HG03108 (cell line): ENCODE data around the gene OSGEP.

Experiments
- ATAC-seq: cut with Tn5 transposase; IDR thresholded peaks from one replicate; pipeline ENCODE4 v1.9.1; 2021; ENCODE audit warnings: moderate library complexity; ENCODE audit not compliant: unreplicated experiment

The OSGEP gene

DNA sequence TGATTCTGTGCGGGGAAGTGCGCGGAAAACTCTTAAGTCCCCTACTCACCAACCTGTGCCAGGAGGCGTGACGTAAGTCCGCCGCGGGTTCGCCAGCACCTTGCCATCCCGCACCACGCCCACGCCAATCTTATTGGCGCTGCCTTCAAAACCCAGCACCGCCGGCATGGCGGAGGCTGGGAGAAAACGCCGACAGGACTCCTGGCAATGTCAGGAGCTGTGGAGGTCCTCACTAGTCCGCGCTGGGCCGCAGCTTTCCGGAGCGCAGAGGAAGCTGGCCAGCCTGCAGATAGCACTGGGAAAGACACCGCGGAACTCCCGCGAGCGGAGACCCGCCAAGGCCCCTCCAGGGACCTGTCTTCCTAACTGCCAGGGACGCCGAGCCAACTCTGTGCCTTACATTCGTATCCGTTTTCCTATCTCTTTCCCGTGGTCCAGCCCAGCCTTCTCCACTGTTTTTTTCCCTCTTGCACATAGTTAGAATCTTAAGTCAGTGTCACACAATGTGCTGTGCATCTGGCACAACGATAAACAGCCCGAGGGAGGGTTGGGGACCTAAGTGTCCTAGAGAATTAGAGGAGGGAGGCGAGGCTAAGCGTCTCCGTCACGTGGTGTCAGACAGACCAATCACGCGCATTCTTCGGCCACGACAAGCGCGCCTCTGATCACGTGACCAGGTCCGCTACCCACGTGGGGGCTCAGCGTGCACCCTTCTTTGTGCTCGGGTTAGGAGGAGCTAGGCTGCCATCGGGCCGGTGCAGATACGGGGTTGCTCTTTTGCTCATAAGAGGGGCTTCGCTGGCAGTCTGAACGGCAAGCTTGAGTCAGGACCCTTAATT, at the start of gene OSGEP, which contains the start of gene APEX1:
OSGEP (minus strand) TSS at position 297 of the 839 bp plus-strand sequence; CDS start at position 168, 129 bp downstream.
APEX1 (plus strand) TSS at position 711 of the 839 bp plus-strand sequence. CDS start 420 bp downstream, outside the sequence.
- peak; percentile 80 for ATAC-seq

DNA sequence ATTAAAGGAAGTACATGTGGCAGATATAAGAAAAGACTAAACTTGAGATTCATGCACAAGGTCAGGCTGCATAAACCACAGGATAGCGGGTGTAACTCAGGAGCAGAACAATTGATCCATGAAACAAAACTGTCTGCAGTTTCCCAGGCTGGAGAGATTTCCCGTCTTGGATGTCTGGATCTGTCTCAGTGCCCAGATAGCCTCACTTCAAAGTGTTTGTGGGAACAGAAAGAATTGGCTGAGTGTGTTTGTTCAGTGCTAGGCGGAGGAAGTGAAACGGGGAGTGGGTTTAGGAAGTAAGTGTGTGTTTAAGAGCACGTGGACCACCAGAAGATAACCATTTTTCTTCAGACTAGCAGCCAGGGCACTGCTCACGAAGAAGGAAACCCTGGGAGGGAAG, 49.3 kb upstream of the OSGEP start:
- ATAC-seq, result no peak

DNA sequence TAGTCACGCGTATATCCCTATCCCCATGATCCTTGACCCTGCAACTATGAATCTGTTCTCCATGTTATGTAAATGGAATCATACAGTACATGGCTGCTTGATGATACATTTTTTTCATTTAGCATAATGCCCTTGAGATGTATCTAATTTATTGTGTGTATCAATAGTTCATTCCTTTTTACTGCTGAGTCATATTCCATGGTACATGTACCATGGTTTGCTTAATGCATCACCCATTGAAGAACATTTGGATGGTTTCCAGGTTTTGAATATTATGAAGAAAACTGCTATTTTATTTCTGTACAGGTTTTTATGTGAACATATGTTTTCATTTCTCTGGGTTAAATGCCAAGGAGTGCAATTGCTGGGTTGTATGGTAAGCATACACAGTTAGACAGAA, 46.7 kb upstream of the OSGEP start:
- no peak for ATAC-seq

DNA sequence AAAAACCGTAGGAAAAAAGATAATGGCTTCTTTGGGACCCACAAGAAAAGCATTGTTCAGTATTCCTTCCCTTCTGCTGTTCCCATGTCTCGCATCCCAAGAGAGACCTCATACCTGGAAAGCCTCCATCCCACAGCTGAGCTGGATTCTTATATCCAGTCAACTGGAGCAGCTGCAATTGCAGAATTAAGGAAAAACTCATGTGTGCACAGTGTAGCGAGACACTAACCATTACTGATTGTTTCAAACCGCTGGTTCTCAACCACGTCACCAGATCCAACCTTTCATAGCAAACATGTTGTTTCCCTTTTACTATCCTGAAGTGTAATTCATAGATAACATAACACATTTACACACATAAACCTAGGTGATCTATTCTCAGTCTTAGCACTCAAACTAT, 45.3 kb upstream of the OSGEP start:
- ATAC-seq, result no peak

DNA sequence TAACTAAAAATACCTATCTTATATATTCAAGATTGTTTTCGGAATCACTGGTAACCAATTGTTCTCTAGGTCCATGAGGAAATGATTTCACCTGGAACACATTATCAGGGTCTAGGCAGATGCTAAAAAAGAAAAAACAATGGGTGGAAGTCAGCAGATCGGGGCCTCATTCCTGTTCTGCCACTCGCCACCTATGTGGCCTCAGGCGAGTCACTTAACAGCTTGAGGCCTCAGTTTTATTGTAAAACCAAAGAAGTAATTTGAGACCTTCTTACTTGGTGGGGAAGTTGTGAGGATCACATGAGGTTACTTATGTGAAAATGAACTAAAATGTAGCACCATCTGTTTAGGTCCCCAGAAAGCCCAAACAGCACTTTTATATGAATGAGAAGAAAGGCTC, 44.5 kb upstream of the OSGEP start:
- ATAC-seq, result no peak

DNA sequence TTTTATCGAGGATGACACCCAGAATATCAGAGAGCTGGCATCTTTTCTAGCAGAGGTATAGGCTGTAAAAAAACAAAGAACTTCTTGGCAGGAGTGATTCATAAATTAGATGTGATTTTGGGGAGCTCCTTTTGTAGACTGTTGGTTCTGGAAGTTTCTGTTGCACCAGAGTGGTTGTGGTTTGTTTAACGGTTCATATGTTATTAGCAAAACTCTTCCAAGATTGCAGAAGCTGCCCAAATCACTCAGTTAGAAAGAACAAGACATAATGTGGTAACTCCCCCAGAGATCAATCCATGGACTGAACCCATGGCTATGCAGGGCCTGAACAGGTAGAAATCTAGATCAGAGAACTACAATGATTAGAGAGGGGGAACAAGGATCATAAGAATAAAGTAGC, 44.0 kb upstream of the OSGEP start:
- no peak for ATAC-seq

DNA sequence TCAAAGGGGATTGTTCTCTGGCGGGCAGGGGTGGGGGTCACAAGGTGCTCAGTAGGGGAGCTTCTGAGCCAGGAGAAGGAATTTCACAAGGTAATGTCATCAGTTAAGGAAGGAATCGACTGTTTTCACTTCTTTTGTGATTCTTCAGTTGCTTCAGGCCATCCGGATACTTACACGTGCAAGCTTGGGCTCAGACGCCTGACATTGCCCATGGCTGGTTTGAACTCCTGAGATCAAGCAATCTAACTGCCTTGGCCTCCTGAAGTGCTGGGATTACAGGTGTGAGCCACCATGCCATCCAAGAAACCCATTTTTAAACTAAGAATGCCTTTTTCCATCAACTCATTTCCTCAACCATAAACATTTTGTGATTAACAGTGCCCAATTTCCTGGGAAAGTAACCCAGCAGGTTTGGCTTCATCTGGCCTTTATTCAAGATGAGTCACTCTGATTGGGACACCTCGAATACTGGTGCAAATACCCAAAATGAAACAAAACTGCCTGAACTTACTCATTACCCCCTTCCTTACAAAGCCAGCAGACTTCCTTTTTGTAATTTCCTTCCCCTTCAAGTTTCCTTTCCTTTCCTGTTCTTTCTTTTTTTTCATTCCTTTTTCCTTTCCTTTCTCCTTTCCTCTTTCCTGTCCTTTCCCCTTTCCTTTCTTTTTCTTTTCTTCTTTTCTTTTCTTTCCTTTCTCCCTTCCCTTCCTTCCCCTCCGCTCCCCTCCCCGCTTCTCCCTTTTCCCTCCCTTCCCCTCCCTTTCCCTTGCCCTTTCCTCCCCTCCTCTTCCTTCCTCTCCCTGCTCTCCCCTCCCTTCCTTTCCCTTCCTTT, 40.5 kb upstream of the OSGEP start:
- ATAC-seq, result no peak

DNA sequence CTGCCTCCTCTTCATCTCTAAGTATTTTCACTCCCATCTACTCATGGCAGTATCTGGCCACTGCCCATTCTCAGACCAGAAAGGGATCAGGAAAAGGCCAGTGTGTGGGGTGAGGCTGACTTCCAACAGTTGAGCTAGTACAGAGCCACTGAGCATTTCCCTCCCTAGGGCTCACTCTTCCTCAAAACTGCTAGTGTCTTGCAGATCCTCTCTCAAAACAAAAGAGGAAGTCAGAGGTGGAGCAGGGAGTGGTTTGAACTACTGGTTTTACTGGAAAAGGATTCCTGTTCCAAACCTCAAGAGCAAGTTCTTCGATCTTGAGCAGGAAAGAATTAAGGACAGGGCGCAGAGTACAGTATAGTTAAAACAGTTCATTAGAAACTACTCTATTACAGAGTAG, 39.0 kb upstream of the OSGEP start:
- no peak for ATAC-seq

DNA sequence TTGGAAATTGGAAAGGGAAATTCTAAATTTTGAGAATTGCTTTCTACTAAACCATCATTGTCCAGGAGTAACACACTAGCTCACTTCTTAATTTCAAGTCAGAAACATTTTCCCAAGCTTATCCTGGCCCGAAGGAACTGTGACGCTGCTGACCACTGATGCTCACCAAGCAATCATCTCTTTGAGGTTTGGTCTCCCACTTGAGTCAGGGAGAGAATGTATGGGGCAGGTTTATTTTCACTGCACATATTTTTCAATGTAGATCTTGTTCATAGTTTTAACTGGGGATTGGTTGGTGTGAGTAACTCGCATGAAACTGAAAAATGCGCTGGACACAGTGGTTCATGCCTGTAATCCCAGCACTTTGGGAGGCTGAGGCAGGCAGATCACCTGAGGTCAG, 37.9 kb upstream of the OSGEP start:
- no peak for ATAC-seq

DNA sequence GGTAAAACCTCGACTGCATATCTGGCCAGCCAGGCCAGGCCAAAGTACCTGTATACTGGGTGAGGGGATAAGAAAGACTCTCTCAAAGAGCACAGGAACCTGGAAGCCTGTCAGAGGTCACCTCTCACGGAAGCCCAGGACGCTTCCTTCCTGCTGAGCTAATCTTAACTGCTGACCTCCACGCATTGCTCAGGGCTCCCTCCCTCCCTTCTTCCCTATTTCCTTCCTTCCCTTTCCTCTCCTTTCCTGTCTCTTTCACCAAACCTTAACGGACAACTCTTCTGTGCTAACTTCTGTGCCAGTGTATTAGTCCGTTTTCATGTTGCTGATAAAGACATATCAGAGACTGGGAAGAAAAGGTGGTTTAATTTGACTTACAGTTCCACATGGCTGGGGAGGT, 36.0 kb upstream of the OSGEP start:
- ATAC-seq, result no peak

DNA sequence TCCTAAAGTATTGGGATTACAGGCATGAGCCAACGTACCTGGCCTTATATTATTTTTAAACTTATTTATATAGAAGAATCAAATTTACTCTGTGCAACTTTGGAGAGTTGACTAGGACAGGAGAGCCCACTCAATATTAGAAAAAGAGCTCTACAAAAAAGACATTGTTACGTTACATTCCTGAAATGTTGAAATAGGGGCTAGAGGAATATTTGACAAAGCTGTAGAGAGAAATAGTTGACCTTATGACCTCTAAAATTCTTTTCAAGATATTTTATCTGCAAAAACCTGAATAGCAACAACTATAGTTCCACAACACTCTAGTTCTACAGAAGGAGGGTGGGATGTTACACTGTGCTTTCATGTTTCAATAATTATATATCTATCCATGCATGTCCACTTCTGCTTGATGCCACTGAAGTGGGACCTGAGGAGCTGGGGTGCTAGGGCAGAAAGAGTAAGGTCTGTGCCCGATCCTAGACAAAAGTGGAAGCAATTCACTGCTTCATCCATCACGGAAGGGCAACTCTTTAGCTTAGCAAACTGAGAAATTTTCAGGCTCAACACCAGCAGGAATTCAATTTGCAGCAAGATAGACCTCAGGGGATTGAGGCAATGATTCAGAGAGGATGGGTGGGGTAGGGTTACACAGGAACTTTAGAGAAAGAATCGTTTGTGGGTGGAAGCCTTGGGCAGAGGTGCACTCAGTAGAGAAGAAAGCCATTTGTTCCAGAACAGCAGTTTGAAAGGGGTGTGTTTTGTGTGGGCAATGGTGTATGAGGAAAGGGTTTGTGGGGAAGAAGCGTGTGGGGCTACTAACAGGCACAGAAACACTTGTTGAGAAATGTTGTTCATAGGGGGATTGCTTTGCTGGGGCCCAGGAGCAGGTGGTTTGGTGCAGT, 34.7 kb upstream of the OSGEP start:
- no peak for ATAC-seq

DNA sequence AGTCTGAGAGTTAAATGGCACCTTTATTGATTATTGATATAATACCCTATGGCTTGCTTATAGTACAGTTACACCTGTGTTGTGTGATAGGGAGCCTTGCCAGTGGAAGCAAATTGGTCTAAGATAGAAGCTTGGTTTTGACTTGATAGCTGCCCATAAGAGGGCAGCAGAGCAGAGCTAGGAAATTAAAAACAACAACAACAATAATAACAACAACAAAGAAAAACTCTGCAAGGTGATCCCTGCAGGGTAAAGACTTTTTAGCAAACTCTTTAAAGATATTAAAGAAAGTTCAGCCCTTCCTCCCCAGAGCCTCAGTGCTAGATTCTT, 32.7 kb upstream of the OSGEP start:
- no peak for ATAC-seq

DNA sequence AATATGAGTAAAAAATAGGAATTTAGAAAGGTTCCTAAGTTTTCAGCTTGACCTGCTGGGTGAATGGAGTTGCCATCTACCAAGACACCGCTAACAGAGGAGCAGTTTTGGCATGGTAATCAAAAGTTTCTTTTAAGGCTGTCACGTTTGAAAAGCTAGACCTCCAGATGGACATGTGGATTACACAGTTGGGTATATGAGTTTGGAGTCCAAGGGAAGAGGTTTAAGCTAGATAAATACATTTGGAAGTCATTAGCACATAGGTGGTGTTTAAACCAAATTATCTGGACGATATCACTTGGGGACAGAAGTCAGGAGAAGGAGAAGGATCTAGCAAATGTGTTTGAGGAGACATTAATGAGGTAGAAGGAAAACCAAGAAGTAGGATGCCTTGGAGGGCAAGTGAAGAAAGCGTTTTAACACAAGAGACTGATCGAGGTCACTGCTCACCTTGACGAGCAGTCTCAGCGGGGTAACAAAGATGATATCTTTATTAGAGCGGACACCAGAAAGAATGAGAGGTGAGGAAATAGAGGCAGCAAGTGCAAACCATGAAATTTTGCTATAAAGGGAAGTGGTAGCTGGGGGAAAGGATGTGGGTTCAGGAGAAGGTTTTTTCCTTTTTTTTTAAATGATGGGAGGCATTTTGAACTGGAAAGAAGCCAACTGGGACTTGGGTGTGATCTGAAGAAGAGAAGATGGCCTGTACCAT, 32.2 kb upstream of the OSGEP start:
- ATAC-seq, result no peak

DNA sequence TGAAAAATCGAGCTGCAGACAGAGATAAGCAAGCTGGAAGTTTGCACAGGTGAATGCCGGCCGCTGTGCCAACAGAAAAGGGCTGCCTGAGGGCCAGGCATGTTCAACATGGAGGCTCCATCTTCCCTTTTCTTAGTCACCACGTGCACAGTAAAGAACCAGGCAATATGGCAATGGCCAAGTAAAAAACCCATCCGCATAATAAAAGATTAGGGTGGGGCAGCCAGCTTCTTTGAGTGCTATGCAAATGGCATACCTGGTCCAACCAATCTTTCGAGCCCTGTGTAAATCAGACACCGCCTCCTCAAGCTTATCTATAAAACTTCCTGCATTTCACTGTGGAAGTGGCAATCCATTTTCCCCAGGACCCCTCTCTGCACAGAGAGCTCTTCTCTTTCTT, 31.3 kb upstream of the OSGEP start:
- ATAC-seq, result no peak

DNA sequence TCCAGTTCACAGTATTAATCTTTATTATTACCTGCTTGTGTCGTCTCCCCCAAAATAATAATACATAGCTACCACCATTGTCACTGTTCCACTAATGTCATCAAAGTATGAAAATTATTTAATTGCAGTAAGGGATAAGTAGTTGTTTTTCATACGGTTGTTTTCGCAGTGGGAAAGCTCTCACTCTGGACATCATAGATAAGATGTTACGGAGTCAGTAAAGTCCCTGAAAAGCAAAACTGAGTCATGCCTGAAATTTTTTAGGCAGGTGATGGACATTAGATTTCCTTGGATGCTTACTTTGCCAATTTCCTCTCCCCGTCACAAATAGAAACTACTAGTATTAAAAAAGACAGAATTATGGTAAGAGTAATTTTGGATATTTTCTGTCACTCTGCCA, 27.8 kb upstream of the OSGEP start:
- no peak for ATAC-seq

DNA sequence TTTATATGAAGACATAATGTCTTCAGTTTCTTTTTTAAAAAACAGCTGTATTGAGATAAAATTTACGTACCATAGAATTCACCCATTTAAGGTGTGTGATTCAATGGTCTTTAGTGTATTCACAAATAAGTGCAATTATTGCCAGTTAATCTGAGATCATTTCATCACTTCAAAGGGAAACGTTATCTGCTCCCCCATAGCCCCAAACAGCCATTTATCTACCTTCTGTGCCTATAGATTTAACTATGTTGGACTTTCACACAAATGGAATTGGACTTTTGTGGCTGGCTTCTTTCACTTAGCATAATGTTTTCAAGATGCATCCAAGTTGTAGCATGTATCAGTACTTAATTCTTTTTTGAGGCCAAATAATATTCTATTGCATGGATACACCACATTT, 24.3 kb upstream of the OSGEP start:
- ATAC-seq, result no peak

DNA sequence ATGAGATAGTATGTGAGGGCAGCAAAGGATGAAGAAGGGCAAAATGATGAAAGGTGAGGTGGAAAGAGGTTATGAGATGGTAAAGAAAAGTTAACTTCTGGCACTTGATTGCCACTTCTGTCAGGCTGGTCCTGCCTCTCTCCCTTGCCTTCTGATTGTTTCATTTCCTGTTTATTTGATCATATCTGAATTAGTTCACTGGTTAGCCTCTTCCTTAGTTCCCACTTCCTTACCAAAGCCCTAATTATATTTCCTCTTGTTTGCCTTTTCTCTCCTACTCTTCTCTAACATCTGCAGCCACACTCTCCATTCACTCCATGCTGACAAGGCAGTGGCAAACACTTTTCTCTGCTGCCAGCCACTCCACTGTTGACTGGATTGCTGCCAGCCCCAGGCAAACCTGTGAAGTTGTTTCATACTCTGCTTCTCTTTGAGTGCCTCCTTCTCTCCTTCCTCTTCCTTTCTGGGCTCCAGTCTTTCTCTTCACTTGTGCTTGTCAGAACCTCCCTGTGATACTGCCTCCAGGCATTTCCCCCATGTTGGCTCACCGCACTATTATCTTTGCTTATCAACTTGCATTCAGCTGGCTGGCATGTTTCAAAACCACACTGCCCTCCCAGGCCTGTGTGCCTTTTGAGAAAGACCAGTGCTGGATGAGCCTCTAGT, 22.7 kb upstream of the OSGEP start:
- no peak for ATAC-seq

DNA sequence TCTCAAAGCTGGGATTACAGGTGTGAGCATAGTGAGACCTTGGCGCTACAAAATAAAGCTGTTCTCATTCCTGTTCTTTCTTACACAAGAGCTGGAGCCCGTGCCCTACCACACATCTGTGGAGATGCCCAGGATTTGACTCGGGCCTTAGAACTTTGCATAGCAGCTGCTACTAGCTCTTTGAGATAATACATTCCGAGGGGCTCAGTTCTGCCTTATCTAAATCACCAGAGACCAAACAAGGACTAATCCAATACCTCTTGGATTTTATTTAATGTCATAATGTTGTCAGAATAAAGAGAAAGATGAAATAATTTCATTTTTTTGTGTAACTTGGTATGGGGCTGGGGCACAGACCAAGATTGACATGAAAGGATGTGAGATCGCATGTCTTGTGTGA, 22.2 kb upstream of the OSGEP start:
- no peak for ATAC-seq

DNA sequence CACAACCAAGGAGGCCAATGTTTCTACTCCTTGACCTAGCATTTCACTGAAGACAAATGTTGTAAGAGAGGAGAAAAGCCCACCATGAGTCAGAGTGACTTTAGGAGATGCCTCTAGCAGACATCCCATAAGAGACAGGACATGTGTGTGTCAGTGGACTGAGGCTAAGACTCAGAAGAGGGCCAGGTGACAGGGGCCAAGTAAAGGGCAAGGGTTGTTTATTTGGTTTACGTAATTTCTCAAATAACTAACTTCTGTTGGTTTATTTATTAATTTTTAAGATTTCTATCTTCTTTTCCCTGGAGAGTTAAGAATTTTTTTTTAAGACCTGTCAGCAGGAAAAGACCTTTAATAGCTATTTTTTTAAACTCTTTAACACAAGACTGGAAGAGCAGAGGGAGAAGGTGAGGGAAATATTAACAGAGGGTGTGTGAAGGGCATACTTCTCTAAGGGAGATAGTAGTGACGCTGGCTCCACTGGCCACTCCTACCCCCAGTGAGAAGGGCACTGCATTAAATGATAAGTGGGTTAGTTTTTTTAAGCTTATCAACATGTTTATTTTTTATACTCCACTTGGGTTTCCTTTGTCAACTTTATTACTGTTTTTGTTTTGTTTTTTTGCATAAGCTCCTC, 18.0 kb upstream of the OSGEP start:
- no peak for ATAC-seq

DNA sequence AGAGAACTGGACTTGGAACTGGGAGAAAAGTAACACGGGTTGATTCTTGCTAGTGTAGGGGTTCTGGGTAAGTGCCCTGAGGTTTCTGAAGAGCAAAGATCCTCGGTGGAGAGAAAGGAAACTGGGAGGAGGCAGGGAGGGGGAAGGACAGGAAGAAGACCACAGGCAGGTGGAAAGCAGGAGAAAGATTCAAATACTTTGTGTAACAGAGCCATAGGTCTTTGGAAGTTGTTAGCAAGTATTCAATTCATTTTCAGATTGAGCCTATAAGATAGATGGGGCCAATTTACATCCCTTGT, 15.9 kb upstream of the OSGEP start:
- no peak for ATAC-seq
